ENCODE measurements around the gene SLC22A15.

GRCh38 chr1:115969509-115969908, 6.8 kb upstream of the SLC22A15 start:
- TF ChIP-seq POLR2A (IDR thresholded peaks at IDR 0.05; ENCODE audit: low read depth, low read length) (no peak), POLR2AphosphoS5 (IDR thresholded peaks at IDR 0.05; ENCODE audit: low read depth, low read length) (no peak), TAF1 (IDR thresholded peaks at IDR 0.05; ENCODE audit: low read depth, low read length) (no peak), SPI1 (IDR thresholded peaks at IDR 0.05; ENCODE audit: low read depth, low read length) (no peak)
